OCI-LY7 (cell line): ENCODE results near the gene PCDH1. TPM values are rescaled to one million over a fixed set of nuclear protein-coding genes. Genes with fewer than 3 reads are reported as not detected.

Source experiments
- BruUV-seq: library from RNA; stranded (reverse); fragments of 400-500 nt; replicated peaks from 2 replicates; lab custom pipeline; 2021; lab: Mats Ljungman, UMichigan
- CTCF ChIA-PET: fragments of 300-600 bp; sonication (Branson Sonifier 250); formaldehyde crosslinking; loops from one replicate; lab custom pipeline; 2022; ENCODE audit warnings: antibody characterized with exemption; ENCODE audit not compliant: unreplicated experiment; lab: Charles Lee
- POLR2A ChIA-PET: fragments of 300-600 bp; sonication (Branson Sonifier 250); formaldehyde crosslinking; loops from one replicate; lab custom pipeline; 2022; ENCODE audit warnings: antibody characterized with exemption; lab: Charles Lee
- DNase-seq: peaks from one replicate; pipeline ENCODE4 v3.0.0-alpha.2; 2015; ENCODE audit warnings: low spot score
- H2AFZ ChIP-seq: fragments of 200-600 bp; sonication (generic), shearing (Covaris generic); 2 replicates; pipeline ENCODE4 v1.6.1; 2014; ENCODE audit warnings: mild to moderate bottlenecking, antibody characterized with exemption, low read length, moderate library complexity
- H3K27ac ChIP-seq: fragments of 200-600 bp; sonication (generic); 2 replicates; pipeline ENCODE4 v1.5.1; 2014; ENCODE audit warnings: mixed run types, low read depth, mild to moderate bottlenecking, moderate library complexity, low read length, inconsistent platforms; ENCODE audit not compliant: poor library complexity, severe bottlenecking
- H3K36me3 ChIP-seq: fragments of 200-600 bp; sonication (generic); 2 replicates; pipeline ENCODE4 v1.6.1; 2014; ENCODE audit warnings: mild to moderate bottlenecking, antibody characterized with exemption, low read length, moderate library complexity, mixed read lengths; ENCODE audit not compliant: insufficient read depth
- H3K4me1 ChIP-seq: fragments of 200-600 bp; sonication (generic); 2 replicates; pipeline ENCODE4 v1.5.1; 2014; ENCODE audit warnings: mild to moderate bottlenecking, low read length; ENCODE audit not compliant: insufficient read depth, poor library complexity, severe bottlenecking
- H3K4me2 ChIP-seq: fragments of 200-600 bp; sonication (generic); 2 replicates; pipeline ENCODE4 v1.6.1; 2014; ENCODE audit warnings: mild to moderate bottlenecking, low read length
- H3K4me3 ChIP-seq: fragments of 200-600 bp; sonication (generic); 2 replicates; pipeline ENCODE4 v1.5.1; 2014; ENCODE audit warnings: mild to moderate bottlenecking, low read depth, low read length; ENCODE audit not compliant: poor library complexity, severe bottlenecking
- H3K79me2 ChIP-seq: fragments of 200-600 bp; sonication (generic); 2 replicates; pipeline ENCODE4 v1.6.1; 2016; ENCODE audit warnings: low read depth, mild to moderate bottlenecking, low read length, moderate library complexity, mixed read lengths; ENCODE audit not compliant: insufficient read depth
- H3K9me2 ChIP-seq: fragments of 200-600 bp; sonication (generic); 2 replicates; pipeline ENCODE4 v1.6.1; 2016; ENCODE audit warnings: mild to moderate bottlenecking, low read length, mixed read lengths; ENCODE audit not compliant: insufficient read depth
- H3K9me3 ChIP-seq: fragments of 200-600 bp; sonication (generic); 2 replicates; pipeline ENCODE4 v1.6.1; 2014; ENCODE audit warnings: mild to moderate bottlenecking, mixed run types, low read length, mixed read lengths
- H4K20me1 ChIP-seq: fragments of 200-600 bp; sonication (generic); 2 replicates; pipeline ENCODE4 v1.6.1; 2014; ENCODE audit warnings: mild to moderate bottlenecking, antibody characterized with exemption, low read length, moderate library complexity, mixed read lengths; ENCODE audit not compliant: insufficient read depth
- CTCF ChIP-seq: fragments of 200-600 bp; sonication (generic); conservative IDR thresholded peaks from 2 replicates; pipeline ENCODE4 v1.5.1; 2014; ENCODE audit warnings: mild to moderate bottlenecking, antibody characterized with exemption, low read length, moderate library complexity, mixed read lengths
- EZH2phosphoT487 ChIP-seq: fragments of 200-600 bp; sonication (generic); IDR thresholded peaks from 2 replicates; pipeline ENCODE4 v1.6.1; 2018; ENCODE audit warnings: low read depth, borderline replicate concordance, mild to moderate bottlenecking, mixed run types, antibody characterized with exemption, low read length, moderate library complexity, mixed read lengths
- intact Hi-C: fragments of 100-400 bp; cut with micrococcal nuclease; formaldehyde crosslinking; loops from one replicate; pipeline ENCODE4 v1.10.0; 2022; ENCODE audit not compliant: unreplicated experiment
- total RNA-seq, 2 experiments: library from RNA; depleted of rRNA in 1 of 2; stranded (reverse); fragments of >200 nt in 1 of 2; shearing (Covaris generic) in 1 of 2; gene quantifications; 2 replicates each; pipeline ENCODE4 v1.2.3, GENCODE V29; 2014 to 2022

PCDH1 gene
- total RNA-seq, 2 experiments from 2014 or later, result not detected

GRCh38 chr5:141882594-141883183 is 4.5 kb upstream of the PCDH1 start:
- no peak for DNase-seq
- BruUV-seq, result no TSS peak
- no peaks in the 10 kb centered on the region for H3K79me2 ChIP-seq
- H3K27ac ChIP-seq, result no peak overlapping the region
- no peaks in the 10 kb centered on the region for H3K36me3 ChIP-seq
- H3K4me1 ChIP-seq, result peaks cover 10% of the 10 kb centered on the region
- no peak overlapping the region for H3K4me3 ChIP-seq
- no peaks in the 10 kb centered on the region for H3K9me3 ChIP-seq
- no peaks in the 10 kb centered on the region for H3K9me2 ChIP-seq
- intact Hi-C loops, result no loop called here
- H2AFZ ChIP-seq, result no peak overlapping the region
- ChIA-PET CTCF (interaction anchor here (0.5 kb wide), 1 partner anchor 12 kb away, joined by 3 read pairs; no protein-coding TSS in a partner anchor), POLR2A (interaction anchor here (0.9 to 1.7 kb wide), 4 partner anchors 32 to 186 kb away, joined by 3 to 5 read pairs (median 3); no protein-coding TSS in a partner anchor)
- no peak for TF ChIP-seq CTCF
- H4K20me1 ChIP-seq, result no peaks in the 10 kb centered on the region
- H3K4me2 ChIP-seq, result no peak overlapping the region

GRCh38 chr5:141881886-141882285 is 3.7 kb upstream of the PCDH1 start:
- Histone ChIP-seq H3K79me2 (no peaks in the 10 kb centered on the region), H3K9me2 (no peaks in the 10 kb centered on the region), H3K4me2 (no peak overlapping the region), H4K20me1 (no peaks in the 10 kb centered on the region), H3K4me1 (peaks cover 10% of the 10 kb centered on the region), H2AFZ (no peak overlapping the region), H3K36me3 (no peaks in the 10 kb centered on the region), H3K27ac (no peak overlapping the region), H3K4me3 (no peak overlapping the region), H3K9me3 (no peaks in the 10 kb centered on the region)
- no peak for TF ChIP-seq EZH2phosphoT487
- TF ChIP-seq CTCF, result no peak
- CTCF ChIA-PET, result interaction anchor here (0.5 to 1.6 kb wide), 8 partner anchors 8 to 190 kb away, joined by 3 to 6 read pairs (median 4); partner anchors contain the start of gene GNPDA1
- DNase-seq, result no peak
- POLR2A ChIA-PET, result interaction anchor here (0.7 to 1.7 kb wide), 4 partner anchors 8 to 186 kb away, joined by 3 to 5 read pairs (median 3); no protein-coding TSS in a partner anchor
- BruUV-seq, result no TSS peak
- intact Hi-C loops, result no loop called here
